ENCODE measurements around the gene EDN2. TPM values are rescaled to one million over a fixed set of nuclear protein-coding genes. Genes with fewer than 3 reads are reported as not detected.
A peak's percentile ranks its signal among the peaks of the same experiment; 100 is the strongest.

The EDN2 gene
- total RNA-seq, 1 donor from 2014 or later = 5.1 TPM

- DNase-seq = peak; percentile 91
Observed at GRCh38 chr1:41498804-41499203, 14.3 kb upstream of the EDN2 start.

GRCh38 chr1:41498391-41498790 lies 13.9 kb upstream of the EDN2 start:
- DNase-seq = peak; percentile 30

- no peak for DNase-seq
Observed at GRCh38 chr1:41497461-41498030, 13.1 kb upstream of the EDN2 start.

- DNase-seq = no peak
Observed at GRCh38 chr1:41497056-41497440, 12.6 kb upstream of the EDN2 start.

- DNase-seq = peak; percentile 96
Observed at GRCh38 chr1:41496080-41497055, 11.9 kb upstream of the EDN2 start.

DNA sequence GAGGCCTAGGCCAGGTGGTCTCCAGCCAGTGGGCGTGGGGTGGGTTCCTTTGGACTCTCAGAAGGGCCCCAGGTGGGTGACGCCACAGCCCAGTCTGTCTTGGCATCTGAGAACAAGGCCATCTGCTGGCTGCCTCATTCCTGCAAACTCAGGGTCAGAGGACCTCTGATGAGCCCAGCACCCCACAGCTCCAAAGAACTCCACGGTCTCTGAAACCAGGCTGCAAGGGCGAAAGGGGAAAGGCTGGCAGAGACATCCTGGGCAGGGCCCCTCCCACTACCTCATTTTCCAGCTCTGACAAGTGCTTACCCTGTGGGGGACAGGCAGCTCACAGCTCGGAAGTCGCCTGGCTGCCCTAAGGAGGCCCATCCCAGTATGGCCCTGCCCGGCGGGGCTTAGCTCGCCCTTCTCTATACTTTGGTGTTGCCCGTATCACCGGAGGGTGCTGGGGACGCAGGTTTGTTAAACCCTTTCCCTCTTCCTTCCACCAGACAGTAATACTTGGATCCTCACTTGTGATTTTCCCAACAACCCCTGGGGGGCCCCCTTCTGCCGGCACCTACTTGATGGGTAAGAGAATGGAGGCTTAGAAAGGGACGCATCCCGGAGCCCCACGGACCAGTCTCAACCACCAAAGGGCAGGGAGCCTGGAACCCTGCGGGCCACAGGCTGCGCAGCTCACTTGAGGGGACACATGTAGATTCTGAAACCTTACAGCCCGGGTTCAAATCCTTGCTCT lies 10.9 kb upstream of the EDN2 start:
- DNase-seq = peak; percentile 72

DNA sequence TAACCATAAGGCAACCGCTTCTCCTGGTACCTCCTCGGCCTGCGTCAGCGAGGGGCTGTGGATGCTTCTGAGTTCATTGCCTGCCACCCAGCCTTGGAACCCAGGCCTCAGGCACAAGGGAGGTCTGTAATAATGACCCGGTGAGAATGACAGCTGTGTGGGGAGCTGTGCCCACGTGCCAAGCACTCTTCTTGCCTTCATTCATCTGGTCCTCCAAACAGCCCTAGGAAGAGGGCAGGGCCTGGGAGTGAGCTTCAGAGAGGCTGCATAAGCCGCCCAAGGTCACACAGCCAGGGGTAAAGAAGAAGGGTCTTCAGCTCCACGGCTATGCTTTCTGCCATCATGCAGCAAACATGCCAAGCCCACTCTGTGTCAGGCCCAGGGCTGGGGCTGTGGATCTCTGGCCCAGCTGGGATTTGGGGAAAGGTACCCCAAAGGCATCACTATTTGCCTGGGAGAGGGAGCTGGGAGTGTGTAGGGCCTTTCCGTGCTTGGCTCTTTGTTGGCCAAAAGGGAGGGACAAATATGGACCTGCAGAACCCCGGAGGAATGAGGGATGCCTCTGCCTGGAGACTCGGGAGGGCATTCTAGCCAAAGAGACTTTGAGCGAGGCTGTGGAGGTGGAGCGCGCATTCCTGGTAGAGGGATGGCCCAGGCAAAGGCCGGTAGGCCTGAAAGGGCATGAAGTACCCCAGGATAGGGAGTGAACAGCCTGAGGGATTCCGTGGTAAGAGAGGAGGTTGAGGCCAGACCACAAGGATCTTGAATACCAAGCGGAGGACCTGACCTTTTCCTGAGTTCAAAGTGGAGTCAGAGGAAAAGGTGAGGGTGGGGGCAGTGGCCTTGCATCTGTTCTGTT lies 10.1 kb upstream of the EDN2 start:
- no peak for DNase-seq

GRCh38 chr1:41493626-41494350 lies 9.3 kb upstream of the EDN2 start:
- no peak for DNase-seq

GRCh38 chr1:41493117-41493536 lies 8.6 kb upstream of the EDN2 start:
- DNase-seq = no peak

GRCh38 chr1:41492341-41492848 lies 7.9 kb upstream of the EDN2 start:
- DNase-seq = no peak

- no peak for DNase-seq
Observed at GRCh38 chr1:41490911-41491310, 6.4 kb upstream of the EDN2 start.

DNA sequence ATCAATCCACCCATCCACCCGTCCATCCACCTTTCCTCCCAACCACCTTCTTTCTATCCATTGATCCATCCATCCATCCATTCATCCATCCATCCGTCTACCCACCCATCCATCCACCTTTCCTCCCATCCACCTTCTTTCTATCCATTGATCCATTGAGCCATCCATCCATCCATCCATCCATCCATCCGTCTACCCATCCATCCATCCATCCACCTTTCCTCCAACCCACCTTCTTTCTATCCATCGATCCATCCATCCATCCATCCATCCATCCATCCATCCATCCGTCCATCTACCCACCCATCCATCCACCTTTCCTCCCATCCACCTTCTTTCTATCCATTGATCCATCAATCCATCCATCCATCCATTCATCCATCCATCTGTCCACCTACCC lies 5.1 kb upstream of the EDN2 start:
- no peak for DNase-seq

- peak; percentile 76 for DNase-seq
Observed at GRCh38 chr1:41488040-41488951, 3.8 kb upstream of the EDN2 start.

DNA sequence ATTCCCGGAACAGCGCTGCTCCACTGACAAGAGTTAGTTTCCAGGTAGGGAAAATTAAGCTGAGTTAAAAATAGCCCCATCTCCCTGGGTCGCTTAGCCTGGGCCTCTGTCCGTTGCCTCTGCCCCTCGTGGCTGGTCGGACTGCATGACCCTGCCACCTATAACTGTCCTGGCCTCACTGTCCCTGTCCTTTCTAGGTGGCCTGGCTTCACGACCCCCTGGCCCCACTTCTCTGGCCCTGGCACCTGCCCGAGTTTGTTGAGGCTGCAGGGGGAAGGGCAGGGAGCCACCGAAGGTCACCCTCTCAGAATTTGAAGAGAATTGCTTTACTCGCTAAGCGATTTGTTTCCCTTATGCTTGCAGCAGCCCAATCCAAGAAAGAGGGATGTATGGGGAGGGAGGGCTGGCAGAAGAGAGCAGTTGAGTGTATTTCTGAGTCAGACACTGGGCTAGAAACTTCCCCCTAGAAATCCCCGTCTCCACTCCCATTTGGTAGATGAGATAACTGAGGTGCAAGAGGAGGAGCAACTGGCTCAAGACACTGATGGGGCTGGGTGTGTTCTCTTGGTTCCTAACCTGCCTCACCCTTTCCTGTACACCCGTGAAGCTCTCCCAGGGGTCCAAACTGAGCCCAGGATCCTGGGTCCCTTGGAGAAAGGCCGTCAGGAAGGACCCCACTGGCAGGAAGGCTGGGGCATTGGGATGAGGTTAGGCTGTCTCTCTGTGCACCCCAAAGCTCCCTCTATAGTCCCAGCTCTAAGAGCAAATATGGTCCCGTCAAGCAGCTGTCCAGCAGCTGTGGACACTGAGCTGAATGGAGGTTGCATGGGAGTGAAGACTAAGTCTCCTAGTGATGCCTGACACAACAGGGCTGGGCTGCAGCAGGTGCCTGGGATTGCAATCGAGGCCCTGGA lies 2.9 kb upstream of the EDN2 start:
- peak; percentile 79 for DNase-seq

- DNase-seq = no peak
Observed at GRCh38 chr1:41486371-41487125, 2.1 kb upstream of the EDN2 start.

DNA sequence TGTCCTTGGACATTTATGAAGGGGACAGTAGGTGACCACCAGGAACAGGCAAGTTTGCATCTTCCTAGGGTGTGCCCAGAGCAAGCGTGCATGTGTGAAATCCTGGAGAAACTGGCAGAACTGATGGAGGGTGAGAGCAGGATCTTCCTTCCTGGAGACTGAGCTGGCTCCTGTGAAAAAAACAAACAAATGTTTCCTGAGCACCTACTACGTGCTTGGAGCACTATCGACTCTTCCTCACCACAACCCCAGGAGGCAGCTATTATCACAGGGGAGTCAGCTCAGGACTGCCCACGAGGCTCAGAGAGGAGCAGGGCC lies 1.5 kb upstream of the EDN2 start:
- DNase-seq = no peak

DNA sequence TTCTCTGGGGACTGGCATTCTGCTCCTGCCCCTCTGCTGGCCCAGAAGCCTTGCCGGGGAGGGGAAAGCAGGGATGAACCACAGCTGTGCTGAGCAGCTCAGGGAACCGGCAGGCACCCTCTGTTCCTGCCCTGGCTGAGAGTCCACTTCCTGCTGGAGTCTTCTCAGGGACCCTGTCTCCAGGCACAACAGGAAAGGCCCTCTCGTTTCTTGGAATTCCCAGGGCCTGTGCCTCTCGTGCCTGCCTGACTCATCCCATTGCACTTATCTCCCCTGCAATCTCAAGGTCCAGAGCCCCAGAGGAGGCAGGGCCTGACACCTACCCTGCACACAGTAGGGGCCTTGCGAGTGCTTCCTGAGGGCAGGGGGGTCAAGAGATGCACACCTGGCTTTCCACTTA lies 1.1 kb upstream of the EDN2 start:
- no peak for DNase-seq

- DNase-seq = no peak
Observed at GRCh38 chr1:41483960-41484401, 502 bp downstream of the EDN2 start.
